Measurements from ENCODE around the gene ENOX1. TPM values are rescaled to one million over a fixed set of nuclear protein-coding genes. Genes with fewer than 3 reads are reported as not detected.

The ENOX1 gene
- total and polyA plus RNA-seq, 9 of the 15 experiments (the other 6 are each of a cell fraction or from before 2014, with no cell fraction given) = not detected

DNA sequence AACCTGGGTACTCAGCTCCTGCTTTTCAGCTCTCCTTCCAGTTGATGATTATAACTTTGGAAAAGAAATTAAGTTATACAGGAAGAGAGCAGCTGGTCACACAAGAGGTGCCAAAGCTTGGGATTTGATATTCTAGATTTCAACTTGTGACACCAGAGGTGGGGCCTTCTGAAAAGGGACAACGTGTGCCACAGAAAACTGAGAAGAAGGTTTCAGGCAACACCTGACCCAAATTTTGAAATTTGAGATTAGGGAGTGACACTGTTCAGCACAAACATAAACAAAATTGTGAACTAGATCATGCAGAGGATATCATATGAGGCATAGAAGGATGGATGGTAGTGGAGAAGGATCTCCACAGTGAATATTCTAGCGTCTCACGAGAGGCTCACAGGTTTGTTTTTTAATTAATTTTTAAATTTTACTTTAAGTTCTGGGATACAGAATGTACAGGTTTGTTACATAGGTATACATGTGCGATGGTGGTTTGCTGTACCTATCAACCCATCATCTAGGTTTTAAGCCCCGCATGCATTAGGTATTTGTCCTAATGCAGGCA, 379.7 kb downstream of the ENOX1 start (continued):
- TF ChIP-seq, protein P1, sequence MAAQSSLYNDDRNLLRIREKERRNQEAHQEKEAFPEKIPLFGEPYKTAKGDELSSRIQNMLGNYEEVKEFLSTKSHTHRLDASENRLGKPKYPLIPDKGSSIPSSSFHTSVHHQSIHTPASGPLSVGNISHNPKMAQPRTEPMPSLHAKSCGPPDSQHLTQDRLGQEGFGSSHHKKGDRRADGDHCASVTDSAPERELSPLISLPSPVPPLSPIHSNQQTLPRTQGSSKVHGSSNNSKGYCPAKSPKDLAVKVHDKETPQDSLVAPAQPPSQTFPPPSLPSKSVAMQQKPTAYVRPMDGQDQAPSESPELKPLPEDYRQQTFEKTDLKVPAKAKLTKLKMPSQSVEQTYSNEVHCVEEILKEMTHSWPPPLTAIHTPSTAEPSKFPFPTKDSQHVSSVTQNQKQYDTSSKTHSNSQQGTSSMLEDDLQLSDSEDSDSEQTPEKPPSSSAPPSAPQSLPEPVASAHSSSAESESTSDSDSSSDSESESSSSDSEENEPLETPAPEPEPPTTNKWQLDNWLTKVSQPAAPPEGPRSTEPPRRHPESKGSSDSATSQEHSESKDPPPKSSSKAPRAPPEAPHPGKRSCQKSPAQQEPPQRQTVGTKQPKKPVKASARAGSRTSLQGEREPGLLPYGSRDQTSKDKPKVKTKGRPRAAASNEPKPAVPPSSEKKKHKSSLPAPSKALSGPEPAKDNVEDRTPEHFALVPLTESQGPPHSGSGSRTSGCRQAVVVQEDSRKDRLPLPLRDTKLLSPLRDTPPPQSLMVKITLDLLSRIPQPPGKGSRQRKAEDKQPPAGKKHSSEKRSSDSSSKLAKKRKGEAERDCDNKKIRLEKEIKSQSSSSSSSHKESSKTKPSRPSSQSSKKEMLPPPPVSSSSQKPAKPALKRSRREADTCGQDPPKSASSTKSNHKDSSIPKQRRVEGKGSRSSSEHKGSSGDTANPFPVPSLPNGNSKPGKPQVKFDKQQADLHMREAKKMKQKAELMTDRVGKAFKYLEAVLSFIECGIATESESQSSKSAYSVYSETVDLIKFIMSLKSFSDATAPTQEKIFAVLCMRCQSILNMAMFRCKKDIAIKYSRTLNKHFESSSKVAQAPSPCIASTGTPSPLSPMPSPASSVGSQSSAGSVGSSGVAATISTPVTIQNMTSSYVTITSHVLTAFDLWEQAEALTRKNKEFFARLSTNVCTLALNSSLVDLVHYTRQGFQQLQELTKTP (IDR thresholded peaks at IDR 0.05; ENCODE audit: low read depth in 1 of 2, partially characterized antibody in 2 of 2) = no peak
- TF ChIP-seq, protein P2, sequence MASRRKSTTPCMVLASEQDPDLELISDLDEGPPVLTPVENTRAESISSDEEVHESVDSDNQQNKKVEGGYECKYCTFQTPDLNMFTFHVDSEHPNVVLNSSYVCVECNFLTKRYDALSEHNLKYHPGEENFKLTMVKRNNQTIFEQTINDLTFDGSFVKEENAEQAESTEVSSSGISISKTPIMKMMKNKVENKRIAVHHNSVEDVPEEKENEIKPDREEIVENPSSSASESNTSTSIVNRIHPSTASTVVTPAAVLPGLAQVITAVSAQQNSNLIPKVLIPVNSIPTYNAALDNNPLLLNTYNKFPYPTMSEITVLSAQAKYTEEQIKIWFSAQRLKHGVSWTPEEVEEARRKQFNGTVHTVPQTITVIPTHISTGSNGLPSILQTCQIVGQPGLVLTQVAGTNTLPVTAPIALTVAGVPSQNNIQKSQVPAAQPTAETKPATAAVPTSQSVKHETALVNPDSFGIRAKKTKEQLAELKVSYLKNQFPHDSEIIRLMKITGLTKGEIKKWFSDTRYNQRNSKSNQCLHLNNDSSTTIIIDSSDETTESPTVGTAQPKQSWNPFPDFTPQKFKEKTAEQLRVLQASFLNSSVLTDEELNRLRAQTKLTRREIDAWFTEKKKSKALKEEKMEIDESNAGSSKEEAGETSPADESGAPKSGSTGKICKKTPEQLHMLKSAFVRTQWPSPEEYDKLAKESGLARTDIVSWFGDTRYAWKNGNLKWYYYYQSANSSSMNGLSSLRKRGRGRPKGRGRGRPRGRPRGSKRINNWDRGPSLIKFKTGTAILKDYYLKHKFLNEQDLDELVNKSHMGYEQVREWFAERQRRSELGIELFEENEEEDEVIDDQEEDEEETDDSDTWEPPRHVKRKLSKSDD (conservative IDR thresholded peaks at IDR 0.05; ENCODE audit: low read length) = no peak
- TF ChIP-seq ZNF140 (CRISPR knock-in tag; IDR thresholded peaks at IDR 0.05) (no peak), ZKSCAN1 (IDR thresholded peaks at IDR 0.05; ENCODE audit: low read depth, low read length) (no peak), POLR3G (IDR thresholded peaks at IDR 0.05; ENCODE audit: extremely low read depth, insufficient read length, insufficient replicate concordance) (no peak), MTA3 (IDR thresholded peaks at IDR 0.05; ENCODE audit: borderline replicate concordance) (no peak), RBM25 (IDR thresholded peaks at IDR 0.05; ENCODE audit: low read depth, low read length, severe bottlenecking) (no peak), ZNF445 (CRISPR knock-in tag; IDR thresholded peaks at IDR 0.05; ENCODE audit: low read depth) (no peak), U2AF2 (optimal IDR thresholded peaks at IDR 0.05; ENCODE audit: low read depth, low read length) (no peak), SMARCA5 (IDR thresholded peaks at IDR 0.05) (no peak), SMARCE1 (IDR thresholded peaks at IDR 0.05) (no peak), HNRNPH1 (optimal IDR thresholded peaks at IDR 0.05; ENCODE audit: low read depth, low read length) (no peak)
- TF ChIP-seq, protein P3, sequence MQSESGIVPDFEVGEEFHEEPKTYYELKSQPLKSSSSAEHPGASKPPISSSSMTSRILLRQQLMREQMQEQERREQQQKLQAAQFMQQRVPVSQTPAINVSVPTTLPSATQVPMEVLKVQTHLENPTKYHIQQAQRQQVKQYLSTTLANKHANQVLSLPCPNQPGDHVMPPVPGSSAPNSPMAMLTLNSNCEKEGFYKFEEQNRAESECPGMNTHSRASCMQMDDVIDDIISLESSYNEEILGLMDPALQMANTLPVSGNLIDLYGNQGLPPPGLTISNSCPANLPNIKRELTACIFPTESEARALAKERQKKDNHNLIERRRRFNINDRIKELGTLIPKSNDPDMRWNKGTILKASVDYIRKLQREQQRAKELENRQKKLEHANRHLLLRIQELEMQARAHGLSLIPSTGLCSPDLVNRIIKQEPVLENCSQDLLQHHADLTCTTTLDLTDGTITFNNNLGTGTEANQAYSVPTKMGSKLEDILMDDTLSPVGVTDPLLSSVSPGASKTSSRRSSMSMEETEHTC (IDR thresholded peaks at IDR 0.05) = no peak
